GM12878 (cell line): ENCODE data around the gene EFHC1. TPM values are rescaled to one million over a fixed set of nuclear protein-coding genes. Genes with fewer than 3 reads are reported as not detected.

ENCODE experiments used
- BACH1 ChIP-seq: fragments of 450-650 bp; IDR thresholded peaks from 2 replicates; pipeline ENCODE4 v1.6.1; 2017; ENCODE audit warnings: mild to moderate bottlenecking, borderline replicate concordance
- GABPA ChIP-seq: IDR thresholded peaks from 2 replicates; pipeline ENCODE4 v1.6.1; 2014; ENCODE audit warnings: antibody characterized with exemption, low read depth, mild to moderate bottlenecking, inconsistent platforms
- MTA2 ChIP-seq: fragments of 450-650 bp; IDR thresholded peaks from 2 replicates; pipeline ENCODE4 v1.6.1; 2016; ENCODE audit warnings: low read depth, mild to moderate bottlenecking, moderate library complexity
- POLR2A ChIP-seq: IDR thresholded peaks from 2 replicates; pipeline ENCODE4 v1.6.1; 2011; ENCODE audit warnings: low read depth, mild to moderate bottlenecking, low read length
- POLR2AphosphoS2 ChIP-seq: IDR thresholded peaks from 2 replicates; pipeline ENCODE4 v1.6.1; 2011; ENCODE audit warnings: low read depth, mild to moderate bottlenecking, low read length, improper control_type of control experiment, moderate library complexity
- RAD21 ChIP-seq: IDR thresholded peaks from 2 replicates; pipeline ENCODE4 v1.6.1; 2011; ENCODE audit warnings: mild to moderate bottlenecking, low read depth, low read length, moderate library complexity; ENCODE audit not compliant: insufficient read depth
- SREBF1 ChIP-seq: IDR thresholded peaks from 2 replicates; pipeline ENCODE4 v1.6.1; 2012; ENCODE audit warnings: mild to moderate bottlenecking, low read length
- ZBED1 ChIP-seq: IDR thresholded peaks from 2 replicates; pipeline ENCODE4 v1.6.1; 2016; ENCODE audit warnings: borderline replicate concordance
- polyA plus RNA-seq, 11 experiments: library from polyadenylated mRNA; depleted of rRNA in 4 of 11; unstranded in 6 of 11; stranded (reverse) in 5 of 11; fragments of >200 nt; fragmentation: Nextera tagmentation in 4 of 11; fragmentation: Illumina TruSeq in 1 of 11; extraction: Ambion mirVana in 4 of 11; extraction: Trizol in 1 of 11; gene quantifications; 1 replicate in 1 of 11; 2 replicates in 10 of 11; pipeline versions ENCODE4 v1.2.1 to v1.2.3, GENCODE V29; 2011 to 2016; ENCODE audit warnings: inconsistent platforms in 2 of 11, missing spikeins in 2 of 11, low read depth in 1 of 11
- total RNA-seq, 4 experiments: library from RNA; depleted of rRNA in 3 of 4; stranded (reverse); fragments of >200 nt in 3 of 4; fragmentation: Illumina TruSeq in 1 of 4; extraction: Trizol in 1 of 4; gene quantifications; 2 replicates each; pipeline versions ENCODE4 v1.2.1 to v1.2.3, GENCODE V29; 2013 to 2021
- TF ChIP-seq, protein P1 (sequence below): fragments of 450-650 bp; IDR thresholded peaks from 2 replicates; pipeline ENCODE4 v1.6.1; 2018; ENCODE audit warnings: borderline replicate concordance, mild to moderate bottlenecking; ENCODE audit not compliant: partially characterized antibody
- TF ChIP-seq, protein P2 (sequence below): fragments of 450-650 bp; formaldehyde crosslinking; IDR thresholded peaks from 2 replicates; pipeline ENCODE4 v1.4.0; 2020; ENCODE audit warnings: mild to moderate bottlenecking, moderate library complexity
- TF ChIP-seq, protein P3 (sequence below): fragments of 450-650 bp; IDR thresholded peaks from 2 replicates; pipeline ENCODE4 v1.6.1; 2017; ENCODE audit warnings: mild to moderate bottlenecking, low read depth, inconsistent platforms; ENCODE audit not compliant: poor library complexity, severe bottlenecking
- TF ChIP-seq, protein P4 (sequence below): fragments of 450-650 bp; IDR thresholded peaks from 2 replicates; pipeline ENCODE4 v1.6.1; 2018; ENCODE audit warnings: mild to moderate bottlenecking, low read depth, moderate library complexity; ENCODE audit not compliant: partially characterized antibody

Gene EFHC1
- total and polyA plus RNA-seq, 10 of the 15 experiments (the other 5 are each of a cell fraction or from before 2014, with no cell fraction given): 5.5 to 14.5 (median 8.8) TPM

DNA sequence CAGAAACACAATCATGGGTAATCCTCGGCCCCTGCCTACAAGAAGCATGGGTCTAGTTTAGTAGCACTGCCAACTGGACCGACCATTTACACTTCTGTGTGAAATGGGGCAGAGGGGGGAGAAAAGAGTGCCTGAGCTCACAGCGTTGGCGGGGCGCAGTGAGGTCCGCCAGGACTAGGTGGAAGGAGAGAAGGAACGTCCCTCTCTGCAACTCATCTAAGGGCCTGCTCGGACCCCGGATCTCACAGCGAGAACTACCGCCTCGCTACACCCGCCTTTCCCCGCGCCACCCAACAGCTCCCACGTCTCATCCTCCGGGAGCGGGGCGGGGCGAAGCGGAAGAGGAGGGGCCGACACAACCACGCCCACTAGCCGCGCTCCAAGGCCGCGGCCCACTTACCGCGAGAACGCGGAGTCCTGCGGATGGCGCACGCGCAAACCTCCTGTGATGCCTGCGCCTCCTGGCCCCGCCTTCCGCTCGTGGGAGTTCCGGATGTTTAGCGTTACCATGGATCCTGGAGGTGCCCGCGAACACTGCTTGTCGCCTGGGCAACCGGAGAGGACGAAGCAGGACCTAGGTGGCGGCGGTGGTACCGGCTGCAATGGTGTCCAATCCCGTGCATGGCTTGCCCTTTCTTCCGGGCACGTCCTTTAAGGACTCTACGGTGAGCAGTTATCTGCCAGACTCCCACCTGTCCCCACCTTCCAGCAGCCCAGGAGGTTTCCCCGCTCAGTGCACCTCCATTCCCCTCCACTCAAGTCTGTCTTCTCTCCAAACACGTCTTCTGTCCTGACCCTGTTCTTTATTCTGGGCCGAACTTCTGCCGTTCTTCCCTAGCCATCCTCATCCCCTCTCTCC, at the start of gene EFHC1 (continued):
- TF ChIP-seq RAD21 (no peak), BACH1 (peak; percentile 42; the same call in 1 of the 2 replicates), POLR2A (peak; percentile 96), POLR2AphosphoS2 (peak; percentile 75; the same call in 1 of the 2 replicates), GABPA (no peak), MTA2 (0 out of 2 replicates have a peak, but pooled peaks have one; percentile 33), SREBF1 (no peak), ZBED1 (no peak; the same call in 1 of the 2 replicates)
- TF ChIP-seq, protein P1, sequence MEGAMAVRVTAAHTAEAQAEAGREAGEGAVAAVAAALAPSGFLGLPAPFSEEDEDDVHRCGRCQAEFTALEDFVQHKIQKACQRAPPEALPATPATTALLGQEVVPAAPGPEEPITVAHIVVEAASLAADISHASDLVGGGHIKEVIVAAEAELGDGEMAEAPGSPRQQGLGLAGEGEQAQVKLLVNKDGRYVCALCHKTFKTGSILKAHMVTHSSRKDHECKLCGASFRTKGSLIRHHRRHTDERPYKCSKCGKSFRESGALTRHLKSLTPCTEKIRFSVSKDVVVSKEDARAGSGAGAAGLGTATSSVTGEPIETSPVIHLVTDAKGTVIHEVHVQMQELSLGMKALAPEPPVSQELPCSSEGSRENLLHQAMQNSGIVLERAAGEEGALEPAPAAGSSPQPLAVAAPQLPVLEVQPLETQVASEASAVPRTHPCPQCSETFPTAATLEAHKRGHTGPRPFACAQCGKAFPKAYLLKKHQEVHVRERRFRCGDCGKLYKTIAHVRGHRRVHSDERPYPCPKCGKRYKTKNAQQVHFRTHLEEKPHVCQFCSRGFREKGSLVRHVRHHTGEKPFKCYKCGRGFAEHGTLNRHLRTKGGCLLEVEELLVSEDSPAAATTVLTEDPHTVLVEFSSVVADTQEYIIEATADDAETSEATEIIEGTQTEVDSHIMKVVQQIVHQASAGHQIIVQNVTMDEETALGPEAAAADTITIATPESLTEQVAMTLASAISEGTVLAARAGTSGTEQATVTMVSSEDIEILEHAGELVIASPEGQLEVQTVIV: no peak
- TF ChIP-seq, protein P2, sequence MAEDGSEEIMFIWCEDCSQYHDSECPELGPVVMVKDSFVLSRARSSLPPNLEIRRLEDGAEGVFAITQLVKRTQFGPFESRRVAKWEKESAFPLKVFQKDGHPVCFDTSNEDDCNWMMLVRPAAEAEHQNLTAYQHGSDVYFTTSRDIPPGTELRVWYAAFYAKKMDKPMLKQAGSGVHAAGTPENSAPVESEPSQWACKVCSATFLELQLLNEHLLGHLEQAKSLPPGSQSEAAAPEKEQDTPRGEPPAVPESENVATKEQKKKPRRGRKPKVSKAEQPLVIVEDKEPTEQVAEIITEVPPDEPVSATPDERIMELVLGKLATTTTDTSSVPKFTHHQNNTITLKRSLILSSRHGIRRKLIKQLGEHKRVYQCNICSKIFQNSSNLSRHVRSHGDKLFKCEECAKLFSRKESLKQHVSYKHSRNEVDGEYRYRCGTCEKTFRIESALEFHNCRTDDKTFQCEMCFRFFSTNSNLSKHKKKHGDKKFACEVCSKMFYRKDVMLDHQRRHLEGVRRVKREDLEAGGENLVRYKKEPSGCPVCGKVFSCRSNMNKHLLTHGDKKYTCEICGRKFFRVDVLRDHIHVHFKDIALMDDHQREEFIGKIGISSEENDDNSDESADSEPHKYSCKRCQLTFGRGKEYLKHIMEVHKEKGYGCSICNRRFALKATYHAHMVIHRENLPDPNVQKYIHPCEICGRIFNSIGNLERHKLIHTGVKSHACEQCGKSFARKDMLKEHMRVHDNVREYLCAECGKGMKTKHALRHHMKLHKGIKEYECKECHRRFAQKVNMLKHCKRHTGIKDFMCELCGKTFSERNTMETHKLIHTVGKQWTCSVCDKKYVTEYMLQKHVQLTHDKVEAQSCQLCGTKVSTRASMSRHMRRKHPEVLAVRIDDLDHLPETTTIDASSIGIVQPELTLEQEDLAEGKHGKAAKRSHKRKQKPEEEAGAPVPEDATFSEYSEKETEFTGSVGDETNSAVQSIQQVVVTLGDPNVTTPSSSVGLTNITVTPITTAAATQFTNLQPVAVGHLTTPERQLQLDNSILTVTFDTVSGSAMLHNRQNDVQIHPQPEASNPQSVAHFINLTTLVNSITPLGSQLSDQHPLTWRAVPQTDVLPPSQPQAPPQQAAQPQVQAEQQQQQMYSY (CRISPR knock-in tag): no peak
- TF ChIP-seq, protein P3, sequence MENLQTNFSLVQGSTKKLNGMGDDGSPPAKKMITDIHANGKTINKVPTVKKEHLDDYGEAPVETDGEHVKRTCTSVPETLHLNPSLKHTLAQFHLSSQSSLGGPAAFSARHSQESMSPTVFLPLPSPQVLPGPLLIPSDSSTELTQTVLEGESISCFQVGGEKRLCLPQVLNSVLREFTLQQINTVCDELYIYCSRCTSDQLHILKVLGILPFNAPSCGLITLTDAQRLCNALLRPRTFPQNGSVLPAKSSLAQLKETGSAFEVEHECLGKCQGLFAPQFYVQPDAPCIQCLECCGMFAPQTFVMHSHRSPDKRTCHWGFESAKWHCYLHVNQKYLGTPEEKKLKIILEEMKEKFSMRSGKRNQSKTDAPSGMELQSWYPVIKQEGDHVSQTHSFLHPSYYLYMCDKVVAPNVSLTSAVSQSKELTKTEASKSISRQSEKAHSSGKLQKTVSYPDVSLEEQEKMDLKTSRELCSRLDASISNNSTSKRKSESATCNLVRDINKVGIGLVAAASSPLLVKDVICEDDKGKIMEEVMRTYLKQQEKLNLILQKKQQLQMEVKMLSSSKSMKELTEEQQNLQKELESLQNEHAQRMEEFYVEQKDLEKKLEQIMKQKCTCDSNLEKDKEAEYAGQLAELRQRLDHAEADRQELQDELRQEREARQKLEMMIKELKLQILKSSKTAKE: no peak
- TF ChIP-seq, protein P4, sequence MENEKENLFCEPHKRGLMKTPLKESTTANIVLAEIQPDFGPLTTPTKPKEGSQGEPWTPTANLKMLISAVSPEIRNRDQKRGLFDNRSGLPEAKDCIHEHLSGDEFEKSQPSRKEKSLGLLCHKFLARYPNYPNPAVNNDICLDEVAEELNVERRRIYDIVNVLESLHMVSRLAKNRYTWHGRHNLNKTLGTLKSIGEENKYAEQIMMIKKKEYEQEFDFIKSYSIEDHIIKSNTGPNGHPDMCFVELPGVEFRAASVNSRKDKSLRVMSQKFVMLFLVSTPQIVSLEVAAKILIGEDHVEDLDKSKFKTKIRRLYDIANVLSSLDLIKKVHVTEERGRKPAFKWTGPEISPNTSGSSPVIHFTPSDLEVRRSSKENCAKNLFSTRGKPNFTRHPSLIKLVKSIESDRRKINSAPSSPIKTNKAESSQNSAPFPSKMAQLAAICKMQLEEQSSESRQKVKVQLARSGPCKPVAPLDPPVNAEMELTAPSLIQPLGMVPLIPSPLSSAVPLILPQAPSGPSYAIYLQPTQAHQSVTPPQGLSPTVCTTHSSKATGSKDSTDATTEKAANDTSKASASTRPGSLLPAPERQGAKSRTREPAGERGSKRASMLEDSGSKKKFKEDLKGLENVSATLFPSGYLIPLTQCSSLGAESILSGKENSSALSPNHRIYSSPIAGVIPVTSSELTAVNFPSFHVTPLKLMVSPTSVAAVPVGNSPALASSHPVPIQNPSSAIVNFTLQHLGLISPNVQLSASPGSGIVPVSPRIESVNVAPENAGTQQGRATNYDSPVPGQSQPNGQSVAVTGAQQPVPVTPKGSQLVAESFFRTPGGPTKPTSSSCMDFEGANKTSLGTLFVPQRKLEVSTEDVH: no peak
